Psoas muscle (tissue), 8 donors: Measurements from ENCODE around the gene APBB2. TPM values are rescaled to one million over a fixed set of nuclear protein-coding genes. Genes with fewer than 3 reads are reported as not detected.
A peak's percentile ranks its signal among the peaks of the same experiment; 100 is the strongest.

ENCODE experiments used
- ATAC-seq, 4 donors: fragments of 200-7000 bp; cut with Tn5 transposase; one replicate each; pipeline ENCODE4 v1.9.1; 2020; ENCODE audit warnings: moderate library complexity in 3 of 4, mild to moderate bottlenecking in 2 of 4
- DNase-seq, 2 donors: peaks; one replicate each; pipeline ENCODE4 v3.0.0-alpha.2; 2020
- H3K27ac ChIP-seq: fragments of 200-600 bp; one replicate; pipeline ENCODE4 v1.8.0; 2022
- H3K27me3 ChIP-seq, 3 donors: fragments of 200-600 bp in 1 of 3; one replicate each; pipeline versions ENCODE4 v1.6.1 to v1.8.0; 2013 to 2022; ENCODE audit warnings: low read length in 2 of 3, mild to moderate bottlenecking in 2 of 3, moderate library complexity in 1 of 3; ENCODE audit not compliant: insufficient read depth in 3 of 3
- H3K36me3 ChIP-seq, 2 donors: fragments of 200-600 bp in 1 of 2; one replicate each; pipeline versions ENCODE4 v1.6.1 to v1.8.0; 2013 to 2022; ENCODE audit warnings: low read depth in 1 of 2, mild to moderate bottlenecking in 1 of 2, moderate library complexity in 1 of 2; ENCODE audit not compliant: insufficient read depth in 1 of 2
- H3K4me1 ChIP-seq: fragments of 200-600 bp; one replicate; pipeline ENCODE4 v1.8.0; 2022
- H3K4me3 ChIP-seq: fragments of 200-600 bp; one replicate; pipeline ENCODE4 v1.8.0; 2022; ENCODE audit warnings: mild to moderate bottlenecking
- H3K9me3 ChIP-seq: fragments of 200-600 bp; one replicate; pipeline ENCODE4 v1.8.0; 2022
- WGBS, 3 donors: extraction: QIAGEN DNeasy Blood & Tissue Kit; methylation state at CpG; one replicate each; pipeline versions ENCODE4 v1.1.6 to v1.1.7; 2013; 5-methylcytosine and 5-hydroxymethylcytosine counted together
- intact Hi-C, 2 donors: fragments of 100-400 bp; cut with DNase I; formaldehyde crosslinking; loops; one replicate each; pipeline versions ENCODE4 v1.11.0 to v1.14.2; 2022
- polyA plus RNA-seq, 3 donors: library from polyadenylated mRNA; stranded (reverse); fragments of 200-250 nt; gene quantifications; one replicate each; pipeline ENCODE4 v1.2.3, GENCODE V29; 2013
- total RNA-seq, 4 donors: library from RNA; stranded (reverse); fragmentation: NEBNext Ultra II Directional in 2 of 4; extraction: Animal tissue kit (Norgen Biotek cat#: 25700) in 2 of 4; gene quantifications; one replicate each; pipeline versions ENCODE4 v1.2.1 to v1.2.4, GENCODE V29; 2021 to 2023
- TF ChIP-seq, protein P1 (sequence below): fragments of 200-600 bp; IDR thresholded peaks from one replicate; pipeline ENCODE4 v1.8.0; 2022; ENCODE audit warnings: antibody characterized with exemption
- donor health status: healthy with polysubstance abuse.
- donor health status: DM: no; HTN: no; CAD: no; lungs with moderate emphysema.
- donor health status: Bipolar disorder and iron deficiency.
- donor health status: healthy.
- donor health status: DM: yes; HTN: yes; CAD: no.
- donor health status: DM: no; HTN: no; CAD: no.
- donor health status: DM: no; HTN: no; CAD: no.
- donor health status: DM: yes; HTN: yes; CAD: no.

Gene APBB2
- total and polyA plus RNA-seq, 7 donors = 3.1 to 37.4 (median 11.3) TPM

DNA sequence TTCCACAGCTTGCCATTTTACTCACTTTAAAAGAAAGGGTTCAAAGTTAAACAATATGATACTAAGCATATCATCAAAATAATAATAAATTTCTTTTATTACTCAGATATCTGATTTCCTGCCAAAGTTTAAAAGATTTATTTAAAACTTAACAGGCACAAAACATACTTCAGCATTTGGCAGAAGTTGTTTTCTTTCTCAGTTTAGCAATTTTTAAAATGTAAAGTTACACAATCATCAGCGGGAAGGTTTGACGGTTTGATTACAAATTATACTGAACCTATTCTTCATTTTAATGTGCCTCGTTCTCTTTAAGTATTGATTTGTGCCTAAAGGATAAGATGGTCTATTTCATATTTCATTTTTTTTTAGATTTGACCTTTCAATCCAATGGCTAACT, 227.2 kb downstream of the APBB2 start:
- no peak for DNase-seq
- intact Hi-C loops = no loop called here
- WGBS, 3 donors = 71 to 85% (median 82%) methylated on average over 3 of the region's 3 CpGs
- H3K9me3 ChIP-seq = no peaks in the 10 kb centered on the region
- H3K4me1 ChIP-seq = peaks cover 6% of the 10 kb centered on the region
- no peaks in the 10 kb centered on the region for H3K36me3 ChIP-seq
- H3K27ac ChIP-seq = no peak overlapping the region
- H3K27me3 ChIP-seq = no peaks in the 10 kb centered on the region
- TF ChIP-seq, protein P1, sequence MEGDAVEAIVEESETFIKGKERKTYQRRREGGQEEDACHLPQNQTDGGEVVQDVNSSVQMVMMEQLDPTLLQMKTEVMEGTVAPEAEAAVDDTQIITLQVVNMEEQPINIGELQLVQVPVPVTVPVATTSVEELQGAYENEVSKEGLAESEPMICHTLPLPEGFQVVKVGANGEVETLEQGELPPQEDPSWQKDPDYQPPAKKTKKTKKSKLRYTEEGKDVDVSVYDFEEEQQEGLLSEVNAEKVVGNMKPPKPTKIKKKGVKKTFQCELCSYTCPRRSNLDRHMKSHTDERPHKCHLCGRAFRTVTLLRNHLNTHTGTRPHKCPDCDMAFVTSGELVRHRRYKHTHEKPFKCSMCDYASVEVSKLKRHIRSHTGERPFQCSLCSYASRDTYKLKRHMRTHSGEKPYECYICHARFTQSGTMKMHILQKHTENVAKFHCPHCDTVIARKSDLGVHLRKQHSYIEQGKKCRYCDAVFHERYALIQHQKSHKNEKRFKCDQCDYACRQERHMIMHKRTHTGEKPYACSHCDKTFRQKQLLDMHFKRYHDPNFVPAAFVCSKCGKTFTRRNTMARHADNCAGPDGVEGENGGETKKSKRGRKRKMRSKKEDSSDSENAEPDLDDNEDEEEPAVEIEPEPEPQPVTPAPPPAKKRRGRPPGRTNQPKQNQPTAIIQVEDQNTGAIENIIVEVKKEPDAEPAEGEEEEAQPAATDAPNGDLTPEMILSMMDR = no peak
- no peak for ATAC-seq
- no peak overlapping the region for H3K4me3 ChIP-seq

DNA sequence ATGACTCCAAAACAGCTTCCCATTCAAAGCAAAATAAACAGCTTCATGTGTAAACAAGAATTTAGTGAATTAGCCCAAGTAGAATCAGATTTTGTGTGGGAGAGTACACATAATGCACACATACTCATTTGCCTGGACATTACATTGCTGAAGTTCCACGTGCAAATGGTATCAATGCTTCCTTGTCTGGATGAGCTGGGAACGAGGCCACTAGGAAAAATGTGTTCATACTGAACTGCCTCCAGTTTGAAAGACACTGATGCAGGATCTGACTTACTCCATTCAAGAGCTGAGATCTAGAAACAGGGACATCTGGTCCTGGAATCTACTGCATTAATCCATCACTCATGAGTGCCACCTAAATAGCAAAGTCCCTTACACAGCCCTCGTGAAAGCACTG, 228.0 kb downstream of the APBB2 start:
- no peak overlapping the region for H3K27ac ChIP-seq
- intact Hi-C loops = no loop called here
- peaks cover 6% of the 10 kb centered on the region for H3K4me1 ChIP-seq
- H3K9me3 ChIP-seq = no peaks in the 10 kb centered on the region
- TF ChIP-seq, protein P1 = no peak
- ATAC-seq (no peak), DNase-seq (no peak)
- H3K4me3 ChIP-seq = no peak overlapping the region
- no peaks in the 10 kb centered on the region for H3K36me3 ChIP-seq
- no peaks in the 10 kb centered on the region for H3K27me3 ChIP-seq
- WGBS, 3 donors = 39 to 58% (median 44%) methylated on average over 3 of the region's 3 CpGs

- peak in 3 of 4 donors; percentile 37 to 58 (median 44) for ATAC-seq
- DNase-seq = no peak
- H3K4me1 ChIP-seq = peaks cover 6% of the 10 kb centered on the region
- 18 to 37% (median 33%) methylated on average over 4 of the region's 4 CpGs for WGBS, 3 donors
- H3K27me3 ChIP-seq = no peaks in the 10 kb centered on the region
- TF ChIP-seq, protein P1 = no peak
- H3K4me3 ChIP-seq = no peak overlapping the region
- no peak overlapping the region for H3K27ac ChIP-seq
- intact Hi-C loops = no loop called here
- H3K9me3 ChIP-seq = no peaks in the 10 kb centered on the region
- no peaks in the 10 kb centered on the region for H3K36me3 ChIP-seq
These were observed 230.3 kb downstream of the APBB2 start for GRCh38 chr4:40984051-40984450.

GRCh38 chr4:40980318-40980883, 233.9 kb downstream of the APBB2 start:
- no peaks in the 10 kb centered on the region for H3K27me3 ChIP-seq
- no peak overlapping the region for H3K4me3 ChIP-seq
- ATAC-seq (no peak), DNase-seq (no peak)
- intact Hi-C loops = no loop called here
- H3K4me1 ChIP-seq = peaks cover 6% of the 10 kb centered on the region
- H3K36me3 ChIP-seq = no peaks in the 10 kb centered on the region
- WGBS, 3 donors = 31 to 42% (median 31%) methylated on average over 1 of the region's 1 CpG
- TF ChIP-seq, protein P1 = peak; percentile 22
- H3K9me3 ChIP-seq = no peaks in the 10 kb centered on the region
- H3K27ac ChIP-seq = no peak overlapping the region

GRCh38 chr4:40978548-40978947, 235.8 kb downstream of the APBB2 start:
- Histone ChIP-seq H3K4me1 (no peaks in the 10 kb centered on the region), H3K9me3 (no peaks in the 10 kb centered on the region), H3K4me3 (no peak overlapping the region), H3K27me3 (no peaks in the 10 kb centered on the region), H3K27ac (no peak overlapping the region), H3K36me3 (no peaks in the 10 kb centered on the region)
- intact Hi-C loops = loop anchor here (5.0 kb wide), 2 partner anchors 51 to 234 kb away; partner anchors contain the start of gene APBB2 (in 1 of the 2)
- no peak for DNase-seq
- no peak for ATAC-seq
- WGBS, 3 donors = 95 to 97% (median 97%) methylated on average over 5 of the region's 5 CpGs
- TF ChIP-seq, protein P1 = no peak
